ENCODE measurements around the gene BRSK1. TPM values are rescaled to one million over a fixed set of nuclear protein-coding genes. Genes with fewer than 3 reads are reported as not detected.

Gene BRSK1
- total and polyA plus RNA-seq, 2 of the 13 experiments (the other 11 are each of a cell fraction or from before 2014, with no cell fraction given): 0.18 to 1.2 TPM

DNA sequence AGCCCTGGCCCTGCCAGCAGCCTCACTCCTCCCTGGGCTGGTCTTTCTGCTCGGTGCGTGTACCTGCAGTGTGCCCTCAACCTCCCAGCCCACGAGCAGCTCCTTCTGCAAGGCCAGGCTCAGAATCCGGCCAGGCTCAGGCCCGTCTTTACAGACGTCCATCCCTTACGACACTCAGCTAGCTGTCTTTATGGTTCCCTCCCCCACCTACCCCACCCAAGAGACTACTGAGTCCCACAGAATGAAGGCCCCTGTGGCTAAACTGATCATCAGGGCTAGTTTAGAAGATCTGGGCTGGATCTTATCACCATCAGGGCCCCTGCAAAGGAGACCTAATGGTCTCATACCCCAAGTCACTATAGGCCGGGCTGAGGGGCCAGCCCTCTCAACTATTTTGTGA is 30.6 kb downstream of the BRSK1 start:
- Histone ChIP-seq H4K20me1 (ENCODE audit: insufficient read depth, low read length) (no peaks in the 10 kb centered on the region), H3K4me2 (ENCODE audit: low read depth, low read length) (no peak overlapping the region), H3K9ac (ENCODE audit: insufficient read depth, low read depth, low read length) (no peak overlapping the region), H3K4me3 (replicated peaks in 1 of 3; ENCODE audit: insufficient read depth in 1 of 3, low read depth in 2 of 3, low read length in 3 of 3) (no peak overlapping the region), H3K79me2 (ENCODE audit: insufficient read depth, low read length) (no peaks in the 10 kb centered on the region), H3K9me3 (ENCODE audit: low read length) (no peaks in the 10 kb centered on the region), H3K27me3 (ENCODE audit: control insufficient read depth in 1 of 2, insufficient read depth in 2 of 2, low read length in 2 of 2) (peaks cover 0 to 5% of the 10 kb centered on the region in 2 experiments; a peak in 1 of 5 replicates), H3K27ac (ENCODE audit: extremely low read length, insufficient read depth, low read length) (no peak overlapping the region), H3K4me1 (ENCODE audit: insufficient read depth, low read length) (peaks cover 13% of the 10 kb centered on the region), H2AFZ (ENCODE audit: low read length) (no peak overlapping the region), H3K36me3 (replicated peaks in 1 of 2; ENCODE audit: control insufficient read depth in 1 of 2, insufficient read depth in 2 of 2, low read length in 2 of 2) (no peaks in the 10 kb centered on the region)
- WGBS (ENCODE audit: low lambda C conversion rate): 76% methylated on average over 8 of the region's 8 CpGs
- ChIA-PET CTCF (ENCODE audit: low intra/inter-chr PET ratio, low total read pairs) (no interaction called here), POLR2A (no interaction called here)
- no peak for TF ChIP-seq NFE2L2 (IDR thresholded peaks at IDR 0.05; ENCODE audit: low read length)
- TF ChIP-seq BRCA1 (CRISPR knock-in tag; IDR thresholded peaks at IDR 0.05): no peak
- TF ChIP-seq HNF4A (CRISPR knock-in tag; IDR thresholded peaks at IDR 0.05): no peak
- no peak for TF ChIP-seq EZH2 (conservative IDR thresholded peaks at IDR 0.05; ENCODE audit: low read depth, low read length)
- no peak for TF ChIP-seq ZNF354B (CRISPR knock-in tag; IDR thresholded peaks at IDR 0.05)
- TF ChIP-seq KLF13 (CRISPR knock-in tag; IDR thresholded peaks at IDR 0.05): no peak
- TF ChIP-seq ZNF687 (CRISPR knock-in tag; IDR thresholded peaks at IDR 0.05): no peak
- TF ChIP-seq ZBTB3 (CRISPR knock-in tag; IDR thresholded peaks at IDR 0.05; ENCODE audit: borderline replicate concordance, low read depth): no peak
- no peak for TF ChIP-seq ARHGAP35 (CRISPR knock-in tag; IDR thresholded peaks at IDR 0.05; ENCODE audit: borderline replicate concordance)
- TF ChIP-seq NR3C1 (CRISPR knock-in tag; IDR thresholded peaks at IDR 0.05): no peak
- no peak for TF ChIP-seq MTF1 (CRISPR knock-in tag; IDR thresholded peaks at IDR 0.05)
- TF ChIP-seq FOXO1 (CRISPR knock-in tag; IDR thresholded peaks at IDR 0.05): no peak
- TF ChIP-seq, protein P1, sequence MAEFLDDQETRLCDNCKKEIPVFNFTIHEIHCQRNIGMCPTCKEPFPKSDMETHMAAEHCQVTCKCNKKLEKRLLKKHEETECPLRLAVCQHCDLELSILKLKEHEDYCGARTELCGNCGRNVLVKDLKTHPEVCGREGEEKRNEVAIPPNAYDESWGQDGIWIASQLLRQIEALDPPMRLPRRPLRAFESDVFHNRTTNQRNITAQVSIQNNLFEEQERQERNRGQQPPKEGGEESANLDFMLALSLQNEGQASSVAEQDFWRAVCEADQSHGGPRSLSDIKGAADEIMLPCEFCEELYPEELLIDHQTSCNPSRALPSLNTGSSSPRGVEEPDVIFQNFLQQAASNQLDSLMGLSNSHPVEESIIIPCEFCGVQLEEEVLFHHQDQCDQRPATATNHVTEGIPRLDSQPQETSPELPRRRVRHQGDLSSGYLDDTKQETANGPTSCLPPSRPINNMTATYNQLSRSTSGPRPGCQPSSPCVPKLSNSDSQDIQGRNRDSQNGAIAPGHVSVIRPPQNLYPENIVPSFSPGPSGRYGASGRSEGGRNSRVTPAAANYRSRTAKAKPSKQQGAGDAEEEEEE (CRISPR knock-in tag; IDR thresholded peaks at IDR 0.05; ENCODE audit: borderline replicate concordance): no peak
- TF ChIP-seq CEBPB (IDR thresholded peaks at IDR 0.05; ENCODE audit: borderline replicate concordance, low read depth, low read length): no peak
- no peak for TF ChIP-seq ZNF30 (CRISPR knock-in tag; IDR thresholded peaks at IDR 0.05)
- no peak for TF ChIP-seq SIX1 (CRISPR knock-in tag; IDR thresholded peaks at IDR 0.05; ENCODE audit: borderline replicate concordance)
- no peak for TF ChIP-seq SP2 (CRISPR knock-in tag; IDR thresholded peaks at IDR 0.05)
- no peak for TF ChIP-seq PHF20 (CRISPR knock-in tag; IDR thresholded peaks at IDR 0.05)
- TF ChIP-seq ZNF282 (IDR thresholded peaks at IDR 0.05; ENCODE audit: partially characterized antibody): no peak
- TF ChIP-seq TCF7 (IDR thresholded peaks at IDR 0.05; ENCODE audit: low read depth): no peak
- intact Hi-C loops (cut with micrococcal nuclease; ENCODE audit: unreplicated experiment): no loop called here
- BruUV-seq (replicated peaks): no TSS peak
- FAIRE-seq (no peak), DNase-seq (ENCODE audit: low spot score) (no peak), ATAC-seq (no peak)
- in situ Hi-C loops (cut with HindIII; ENCODE audit: extremely low pct_ligation_motif_present, low pct_unique_long_range_greater_than_20kb): no loop called here
